ENCODE data around the gene CLBA1.
A peak's percentile ranks its signal among the peaks of the same experiment; 100 is the strongest.
"Not testable (repeated sequence)": the region's sequence is repeated elsewhere in the genome, so short reads cannot be mapped to it uniquely, and the experiment has no call there.

Gene CLBA1

DNA sequence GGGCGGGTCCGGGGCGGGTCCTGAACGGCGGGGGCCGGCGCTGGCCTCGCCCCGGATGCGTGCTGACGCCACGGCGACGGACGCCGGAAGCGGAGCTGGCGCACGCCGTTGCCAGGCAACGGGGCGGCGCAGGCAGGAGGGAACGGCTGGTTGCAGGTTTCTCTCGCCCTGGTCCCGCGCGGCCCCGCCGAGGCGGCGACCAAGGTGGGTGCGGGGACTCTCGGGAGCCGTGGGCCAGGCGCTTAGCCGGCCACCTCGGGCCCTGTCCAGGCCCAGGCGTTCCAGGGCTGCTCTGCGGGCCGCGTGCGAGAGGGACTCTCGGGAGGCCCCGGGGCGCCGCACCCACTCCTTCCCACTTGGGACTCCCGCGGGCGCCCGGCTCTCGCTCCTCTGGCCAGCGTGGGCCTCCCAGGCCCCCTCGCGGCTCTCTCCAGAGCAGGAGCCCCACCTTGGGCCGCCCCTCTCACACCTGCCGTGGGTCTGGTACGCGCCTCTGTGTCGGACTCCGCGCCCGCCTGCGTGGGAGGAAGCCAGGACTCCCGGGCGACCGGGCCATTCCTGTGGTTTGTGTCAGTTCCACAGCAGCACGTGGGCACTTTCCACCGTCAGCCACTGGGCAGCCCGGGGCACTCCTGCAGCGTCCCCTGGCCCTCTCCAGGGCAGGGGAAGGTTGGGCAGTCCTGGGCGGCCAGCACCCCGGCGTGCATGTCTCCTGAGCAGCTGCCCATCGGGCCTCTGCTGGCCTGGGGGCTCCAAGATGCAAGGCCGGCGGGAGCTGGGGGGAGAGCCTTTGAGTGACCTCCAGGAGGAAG is at the start of gene CLBA1:
Gene CLBA1, plus strand, starts transcription at position 114 of the 812 bp plus-strand sequence. Its CDS starts 644 bp downstream, at position 758.
- peak; percentile 91 for DNase-seq (ENCODE audit: low spot score)

DNA sequence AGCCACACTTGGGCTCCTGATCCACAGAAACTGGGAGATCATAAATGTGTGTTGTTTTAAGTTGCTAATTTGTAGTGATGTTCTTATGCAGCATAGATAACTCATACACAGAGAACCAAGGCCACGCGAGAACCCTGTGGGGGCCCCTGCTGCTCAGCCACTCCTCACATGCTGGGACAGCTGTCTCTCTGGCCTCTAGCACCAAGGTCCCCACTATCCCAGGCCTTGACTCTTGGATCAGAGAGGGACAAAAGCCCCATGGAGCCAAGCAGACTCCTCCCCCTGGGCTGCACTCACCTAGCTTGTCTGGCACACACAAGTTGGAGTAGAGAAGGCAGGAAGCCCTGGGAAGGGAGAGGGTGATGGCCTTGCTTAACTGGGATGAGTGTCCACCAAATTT is 49.6 kb upstream of the CLBA1 start:
- DNase-seq (ENCODE audit: low spot score) = no peak

DNA sequence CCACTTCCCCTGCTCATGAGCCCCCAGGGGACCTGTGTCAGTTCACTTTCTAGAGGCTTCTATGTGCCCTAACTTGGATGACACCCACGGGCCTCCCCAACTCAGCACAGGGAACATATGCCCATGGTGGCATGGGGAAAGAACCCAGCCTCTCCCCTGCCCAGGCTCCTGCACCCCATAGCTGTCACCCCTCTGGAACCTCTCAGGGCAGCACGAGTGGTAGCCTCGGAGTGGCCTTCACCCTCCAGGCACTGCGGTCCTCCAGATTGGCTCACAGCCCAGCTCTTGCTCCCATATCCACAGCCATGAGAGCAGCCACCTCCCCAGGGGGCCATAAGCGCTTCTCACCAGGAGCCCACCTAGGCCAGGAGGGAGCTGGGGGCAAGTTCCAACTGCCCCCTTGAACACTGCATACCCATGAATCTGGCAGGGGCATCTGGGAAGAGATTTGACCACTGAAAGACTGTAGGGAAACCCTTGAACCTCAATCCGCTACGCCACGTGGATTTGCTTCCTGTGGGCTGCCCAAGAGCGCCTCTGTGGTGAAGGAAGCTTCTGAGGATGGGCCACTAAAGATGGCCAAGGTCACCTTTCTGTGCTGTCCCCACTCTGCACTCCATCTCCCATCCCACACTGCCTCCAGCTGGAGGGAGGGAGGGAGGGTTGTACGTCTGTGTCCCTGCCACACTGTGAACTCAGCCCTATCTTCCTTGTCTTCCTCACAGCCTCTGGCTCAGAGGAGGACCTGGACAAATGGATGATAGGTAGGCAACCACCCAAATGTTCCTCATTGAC is 49.0 kb upstream of the CLBA1 start:
- DNase-seq (ENCODE audit: low spot score) = no peak

DNA sequence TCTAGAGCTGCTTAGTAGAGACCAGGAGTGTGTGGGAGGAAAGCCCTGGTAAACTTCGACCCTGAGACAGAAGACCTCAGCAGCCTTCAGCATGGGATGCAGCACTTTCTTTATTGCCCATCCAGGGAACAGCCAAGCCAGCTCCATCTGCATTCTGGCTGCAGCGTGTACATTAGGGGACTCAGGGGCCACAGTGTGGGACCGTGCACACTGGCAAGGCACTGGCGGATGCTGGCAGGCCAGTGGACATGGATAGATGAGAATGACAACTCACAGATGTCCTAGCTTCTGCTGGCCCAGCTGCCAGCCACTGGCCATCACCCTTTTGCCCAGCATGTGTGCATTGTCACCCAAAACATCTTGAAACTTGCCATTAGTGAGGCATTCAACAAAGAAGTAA is 48.4 kb upstream of the CLBA1 start:
- DNase-seq (ENCODE audit: low spot score) = no peak

DNA sequence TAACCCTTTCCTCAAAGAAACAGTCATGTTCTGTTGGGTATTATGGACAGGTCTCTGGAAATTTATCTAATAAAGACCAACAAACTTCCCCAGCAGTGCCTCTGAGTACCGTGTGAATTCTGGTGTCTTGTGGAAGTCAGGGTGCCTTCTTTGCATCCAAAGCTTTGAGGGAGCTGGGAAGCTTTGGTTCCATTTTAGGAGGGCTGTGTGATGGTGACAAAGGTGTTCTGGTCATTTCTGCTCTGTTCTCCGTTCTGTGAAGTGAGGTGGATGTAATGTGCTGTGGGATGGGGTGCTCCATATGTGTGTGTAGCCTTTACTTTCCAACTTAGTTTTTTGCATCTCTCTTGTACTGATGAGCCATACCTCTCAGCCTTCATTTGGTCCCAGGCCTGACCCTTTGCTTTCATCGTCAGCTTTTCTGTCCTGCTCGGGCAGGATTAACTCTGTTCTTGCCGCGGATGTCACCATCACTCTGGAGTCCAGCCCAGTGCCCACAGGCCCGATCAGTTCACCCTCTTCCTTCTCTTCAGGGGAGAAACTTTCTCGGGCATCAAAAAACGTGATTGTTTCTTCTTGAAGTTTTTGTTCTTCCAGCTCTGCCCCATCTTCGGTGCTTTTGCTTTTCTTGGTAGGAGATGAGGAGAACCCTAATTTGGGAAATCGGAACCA is 47.8 kb upstream of the CLBA1 start:
- DNase-seq (ENCODE audit: low spot score) = no peak

DNA sequence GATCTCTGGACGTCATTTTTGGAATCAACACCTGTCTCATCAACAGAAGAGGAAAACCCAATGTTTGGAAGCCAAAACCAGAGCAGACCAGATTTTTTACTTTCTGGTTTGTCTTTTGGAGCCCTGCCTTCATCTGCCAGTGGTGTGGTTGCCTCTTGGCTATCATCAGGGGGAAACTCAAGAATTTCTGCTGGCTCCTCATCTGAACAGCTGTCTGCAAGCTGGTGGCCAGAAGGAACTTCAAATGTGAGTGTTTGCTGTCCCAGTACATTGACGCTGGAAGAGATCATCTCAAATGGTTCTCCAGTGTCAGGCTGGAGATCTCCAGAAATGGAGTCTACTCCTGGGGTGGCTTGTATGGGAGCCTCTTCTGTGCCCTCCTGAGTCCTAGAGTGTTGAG is 47.2 kb upstream of the CLBA1 start:
- no peak for DNase-seq (ENCODE audit: low spot score)

DNA sequence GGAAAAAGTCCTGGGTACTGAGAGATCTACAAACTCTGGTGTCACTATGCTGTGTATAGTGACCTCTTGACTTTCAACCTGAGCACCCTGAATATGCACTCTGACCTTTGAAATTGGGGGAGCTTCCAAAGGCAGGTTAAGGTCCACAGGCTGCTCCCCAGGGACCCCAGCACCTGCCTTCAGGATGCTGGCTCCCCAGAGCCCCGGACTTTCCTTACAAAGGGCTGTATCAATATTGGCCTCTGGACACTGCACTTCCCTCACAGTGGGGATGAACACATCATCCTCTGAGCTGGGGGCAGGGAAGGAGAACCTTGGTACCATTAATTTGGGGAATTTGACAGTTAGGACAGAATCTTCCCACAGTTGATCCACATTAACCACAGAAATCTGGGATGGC is 46.6 kb upstream of the CLBA1 start:
- no peak for DNase-seq (ENCODE audit: low spot score)

DNA sequence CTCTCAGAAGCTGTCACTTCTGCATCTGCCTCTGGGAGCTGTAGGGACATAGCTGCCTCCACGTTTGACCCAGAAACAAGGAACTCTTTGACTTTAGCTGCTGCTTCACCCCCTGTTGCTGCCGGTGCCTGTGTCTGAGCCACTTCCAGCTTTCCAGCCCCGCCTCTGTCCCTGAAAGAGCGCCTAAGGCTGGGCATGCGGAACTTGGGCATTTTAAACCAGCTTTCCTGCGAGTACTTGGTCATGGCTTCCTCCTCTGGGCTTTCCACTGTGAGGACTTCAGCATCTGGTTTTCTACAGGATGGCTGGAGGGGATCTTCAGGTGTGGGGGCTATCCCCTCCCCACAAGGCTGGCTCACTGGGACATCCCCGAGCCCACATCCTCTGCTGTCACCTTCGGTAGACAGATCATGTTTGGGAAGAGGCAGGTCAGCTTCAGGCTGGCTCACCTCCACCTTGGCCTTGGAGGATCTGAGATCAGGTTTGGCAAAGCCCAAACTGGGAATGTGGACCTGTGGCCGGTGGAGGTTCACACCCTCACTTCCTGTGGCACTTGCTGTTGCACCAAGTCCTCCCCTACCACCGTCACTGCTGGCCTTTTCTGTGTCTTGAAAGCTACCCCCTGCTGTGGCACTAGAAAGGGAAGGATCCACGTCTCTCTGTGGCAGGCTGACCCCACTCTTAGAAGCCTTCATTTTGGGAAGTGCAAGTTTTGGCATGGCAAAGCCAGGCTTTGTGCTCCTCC is 45.8 kb upstream of the CLBA1 start:
- no peak for DNase-seq (ENCODE audit: low spot score)

DNA sequence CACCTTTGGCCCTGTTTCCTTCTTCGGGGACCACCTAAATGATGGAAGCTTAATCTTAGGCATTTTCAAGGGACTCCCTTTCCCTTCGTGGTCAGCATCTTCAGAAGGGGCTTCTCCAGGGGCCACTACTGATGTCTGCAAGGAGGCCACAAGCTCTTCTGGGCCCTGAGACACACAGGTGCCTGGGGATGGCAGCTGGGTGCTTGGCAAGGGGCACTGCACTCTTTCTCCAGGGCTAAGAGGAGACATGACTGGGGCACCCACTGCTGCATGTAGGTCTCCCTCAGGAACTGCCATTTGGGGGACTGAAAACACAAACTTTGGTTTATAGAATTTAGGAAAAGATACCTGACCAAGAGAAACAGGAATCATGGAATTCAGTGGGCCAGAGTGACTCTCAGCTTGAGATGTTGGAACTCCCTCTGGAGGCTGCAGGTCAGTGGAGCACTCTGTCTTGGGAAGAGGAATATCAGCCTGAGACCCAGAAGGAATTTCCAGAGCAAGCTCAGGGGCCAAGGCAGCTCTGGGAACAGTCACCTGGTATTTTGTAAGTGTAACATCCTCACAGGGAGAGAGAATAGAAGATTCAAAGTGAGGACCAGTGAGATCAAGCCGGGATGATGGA is 45.0 kb upstream of the CLBA1 start:
- DNase-seq (ENCODE audit: low spot score) = no peak

DNA sequence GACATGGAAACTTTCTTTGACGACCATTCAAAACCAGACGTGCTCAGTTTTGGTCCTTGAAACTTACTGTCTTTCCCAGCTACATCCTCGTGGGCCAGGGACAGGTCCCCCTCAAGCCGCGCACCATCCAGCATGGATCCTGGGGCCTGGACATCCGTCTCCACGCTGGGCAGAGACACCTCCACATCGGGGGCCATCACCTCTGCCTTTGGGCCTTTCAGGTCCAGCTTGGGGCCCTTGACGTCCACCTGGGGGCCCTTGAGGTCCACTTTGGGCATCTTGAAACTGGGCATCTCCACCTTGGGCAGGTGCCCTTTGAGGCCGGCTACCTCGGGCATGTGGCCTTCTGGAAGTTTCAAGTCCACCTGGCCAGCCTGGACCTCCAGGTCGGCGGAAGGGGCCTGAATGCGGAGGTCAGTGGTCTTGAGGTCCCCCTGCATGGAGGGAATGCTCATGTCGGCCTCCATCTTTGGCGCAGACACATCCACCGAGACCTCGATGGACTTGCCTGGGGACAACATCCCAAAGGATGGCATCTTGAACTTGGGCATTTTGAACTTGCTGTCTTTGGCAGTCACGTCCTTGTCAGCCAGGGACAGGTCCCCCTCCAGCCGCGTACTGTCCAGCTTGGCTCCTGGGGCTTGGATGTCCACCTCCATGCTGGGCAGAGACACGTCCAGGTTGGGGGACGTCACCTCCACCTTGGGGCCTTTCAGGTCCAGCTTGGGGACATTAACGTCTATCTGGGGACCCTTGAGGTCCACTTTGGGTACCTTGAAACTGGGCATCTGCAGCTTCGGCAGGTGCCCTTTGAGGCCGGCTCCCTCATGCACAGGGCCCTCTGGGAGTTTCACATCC is 43.9 kb upstream of the CLBA1 start:
- DNase-seq (ENCODE audit: low spot score) = no peak

DNA sequence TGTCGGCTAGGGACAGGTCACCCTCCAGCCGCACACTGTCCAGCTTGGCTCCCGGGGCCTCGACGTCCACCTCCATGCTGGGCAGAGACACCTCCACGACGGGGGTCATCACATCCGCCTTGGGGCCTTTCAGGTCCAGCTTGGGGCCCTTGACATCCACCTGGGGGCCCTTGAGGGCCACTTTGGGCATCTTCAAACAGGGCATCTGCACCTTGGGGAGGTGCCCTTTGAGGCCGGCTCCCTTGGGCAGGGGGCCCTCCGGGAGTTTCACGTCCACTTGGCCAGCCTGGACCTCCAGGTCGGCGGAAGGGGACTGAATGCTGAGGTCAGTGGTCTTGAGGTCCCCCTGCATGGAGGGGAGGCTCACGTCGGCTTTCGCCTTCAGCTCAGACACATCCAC is 43.0 kb upstream of the CLBA1 start:
- no peak for DNase-seq (ENCODE audit: low spot score)

DNA sequence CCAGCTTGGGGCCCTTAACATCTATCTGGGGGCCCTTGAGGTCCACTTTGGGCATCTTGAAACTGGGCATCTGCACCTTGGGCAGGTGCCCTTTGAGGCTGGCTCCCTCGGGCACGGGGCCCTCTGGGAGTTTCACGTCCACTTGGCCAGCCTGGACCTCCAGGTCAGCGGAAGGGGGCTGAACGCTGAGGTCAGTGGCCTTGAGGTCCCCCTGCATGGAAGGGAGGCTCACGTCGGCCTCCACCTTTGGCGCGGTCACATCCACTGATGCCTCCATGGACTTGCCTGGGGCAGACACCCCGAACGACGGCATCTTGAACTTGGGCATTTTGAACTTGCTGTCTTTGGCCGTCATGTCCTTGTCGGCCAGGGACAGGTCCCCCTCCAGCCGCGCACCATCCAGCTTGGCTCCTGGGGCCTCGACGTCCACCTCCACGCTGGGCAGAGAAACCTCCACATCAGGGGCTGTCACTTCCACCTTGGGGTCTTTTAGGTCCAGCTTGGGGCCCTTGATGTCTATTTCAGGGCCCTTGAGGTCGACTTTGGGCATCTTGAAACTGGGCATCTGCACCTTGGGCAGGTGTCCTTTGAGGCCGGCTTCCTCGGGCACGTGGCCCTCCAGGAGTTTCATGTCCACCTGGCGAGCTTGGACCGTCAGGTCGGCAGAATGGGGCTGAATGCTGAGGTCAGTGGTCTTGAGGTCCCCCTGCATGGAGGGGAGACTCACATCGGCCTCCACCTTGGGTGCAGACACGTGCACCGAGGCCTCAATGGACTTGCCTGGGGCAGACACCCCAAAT is 42.2 kb upstream of the CLBA1 start:
- DNase-seq (ENCODE audit: low spot score) = not testable (repeated sequence)

DNA sequence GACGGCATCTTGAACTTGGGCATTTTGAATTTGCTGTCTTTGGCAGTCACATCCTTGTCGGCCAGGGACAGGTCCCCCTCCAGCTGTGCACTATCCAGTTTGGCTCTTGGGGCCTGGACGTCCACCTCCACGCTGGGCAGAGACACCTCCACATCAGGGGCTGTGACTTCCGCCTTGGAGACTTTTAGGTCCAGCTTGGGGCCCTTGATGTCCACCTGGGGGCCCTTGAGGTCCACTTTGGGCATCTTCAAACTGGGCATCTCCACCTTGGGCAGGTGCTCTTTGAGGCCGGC is 41.6 kb upstream of the CLBA1 start:
- DNase-seq (ENCODE audit: low spot score) = not testable (repeated sequence)

DNA sequence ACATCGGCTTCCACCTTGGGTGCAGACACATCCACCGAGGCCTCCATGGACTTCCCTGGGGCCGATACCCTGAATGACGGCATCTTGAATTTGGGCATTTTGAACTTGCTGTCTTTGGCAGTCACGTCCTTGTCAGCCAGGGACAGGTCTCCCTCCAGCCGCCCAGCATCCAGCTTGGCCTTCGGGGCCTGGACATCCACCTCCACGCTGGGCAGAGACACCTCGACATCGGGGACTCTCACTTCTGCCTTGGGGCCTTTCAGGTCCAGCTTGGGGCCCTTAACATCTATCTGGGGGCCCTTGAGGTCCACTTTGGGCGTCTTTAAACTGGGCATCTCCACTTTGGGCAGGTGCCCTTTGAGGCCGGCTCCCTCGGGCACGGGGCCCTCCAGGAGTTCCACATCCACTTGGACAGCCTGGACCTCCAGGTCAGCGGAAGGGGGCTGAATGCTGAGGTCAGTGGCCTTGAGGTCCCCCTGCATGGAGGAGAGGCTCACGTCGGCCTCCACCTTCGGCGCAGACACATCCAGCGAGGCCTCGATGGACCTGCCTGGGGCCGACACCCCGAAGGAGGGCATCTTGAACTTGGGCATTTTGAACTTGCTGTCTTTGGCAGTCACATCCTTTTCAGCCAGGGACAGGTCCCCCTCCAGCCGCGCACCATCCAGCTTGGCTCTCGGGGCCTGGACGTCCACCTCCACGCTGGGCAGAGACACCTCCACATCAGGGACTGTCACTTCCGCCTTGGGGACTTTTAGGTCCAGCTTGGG is 41.0 kb upstream of the CLBA1 start:
- DNase-seq (ENCODE audit: low spot score) = not testable (repeated sequence)

DNA sequence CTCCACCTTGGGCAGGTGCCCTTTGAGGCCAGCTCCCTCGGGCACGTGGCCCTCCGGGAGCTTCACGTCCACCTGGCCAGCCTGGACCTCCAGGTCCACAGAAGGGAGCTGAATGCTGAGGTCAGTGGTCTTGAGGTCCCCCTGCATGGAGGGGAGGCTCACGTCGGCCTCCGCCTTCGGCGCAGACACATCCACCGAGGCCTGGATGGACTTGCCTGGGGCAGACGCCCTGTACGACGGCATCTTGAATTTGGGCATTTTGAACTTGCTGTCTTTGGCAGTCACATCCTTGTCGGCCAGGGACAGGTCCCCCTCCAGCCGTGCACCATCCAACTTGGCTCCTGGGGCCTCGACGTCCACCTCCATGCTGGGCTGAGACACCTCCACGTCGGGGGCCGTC is 40.3 kb upstream of the CLBA1 start:
- not testable (repeated sequence) for DNase-seq (ENCODE audit: low spot score)

DNA sequence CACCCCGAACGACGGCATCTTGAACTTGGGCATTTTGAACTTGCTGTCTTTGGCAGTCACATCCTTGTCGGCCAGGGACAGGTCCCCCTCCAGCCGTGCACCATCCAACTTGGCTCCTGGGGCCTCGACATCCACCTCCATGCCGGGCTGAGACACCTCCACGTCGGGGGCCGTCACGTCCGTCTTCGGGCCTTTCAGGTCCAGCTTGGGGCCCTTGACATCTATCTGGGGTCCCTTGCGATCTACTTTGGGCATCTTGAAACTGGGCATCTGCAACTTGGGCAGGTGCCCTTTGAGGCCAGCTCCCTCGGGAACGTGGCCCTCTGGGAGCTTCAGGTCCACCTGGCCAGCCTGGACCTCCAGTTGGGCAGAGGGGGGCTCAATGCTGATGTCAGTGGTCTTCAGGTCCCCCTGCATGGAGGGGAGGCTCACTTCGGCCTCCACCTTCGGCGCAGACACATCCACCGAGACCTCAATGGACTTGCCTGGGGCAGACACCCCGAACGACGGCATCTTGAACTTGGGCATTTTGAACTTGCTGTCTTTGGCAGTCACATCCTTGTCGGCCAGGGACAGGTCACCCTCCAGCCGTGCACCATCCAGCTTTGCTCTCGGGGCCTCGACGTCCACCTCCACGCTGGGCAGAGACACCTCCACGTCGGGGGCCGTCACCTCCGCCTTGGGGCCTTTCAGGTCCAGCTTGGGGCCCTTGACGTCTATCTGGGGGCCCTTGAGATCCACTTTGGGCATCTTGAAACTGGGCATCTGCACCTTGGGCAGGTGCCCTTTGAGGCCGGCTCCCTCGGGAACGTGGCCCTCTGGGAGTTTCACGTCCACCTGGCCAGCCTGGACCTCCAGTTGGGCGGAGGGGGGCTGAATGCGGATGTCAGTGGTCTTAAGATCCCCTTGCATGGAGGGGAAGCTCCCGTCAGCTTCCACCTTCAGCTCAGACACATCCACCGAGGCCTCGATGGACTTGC is 39.3 kb upstream of the CLBA1 start:
- not testable (repeated sequence) for DNase-seq (ENCODE audit: low spot score)

DNA sequence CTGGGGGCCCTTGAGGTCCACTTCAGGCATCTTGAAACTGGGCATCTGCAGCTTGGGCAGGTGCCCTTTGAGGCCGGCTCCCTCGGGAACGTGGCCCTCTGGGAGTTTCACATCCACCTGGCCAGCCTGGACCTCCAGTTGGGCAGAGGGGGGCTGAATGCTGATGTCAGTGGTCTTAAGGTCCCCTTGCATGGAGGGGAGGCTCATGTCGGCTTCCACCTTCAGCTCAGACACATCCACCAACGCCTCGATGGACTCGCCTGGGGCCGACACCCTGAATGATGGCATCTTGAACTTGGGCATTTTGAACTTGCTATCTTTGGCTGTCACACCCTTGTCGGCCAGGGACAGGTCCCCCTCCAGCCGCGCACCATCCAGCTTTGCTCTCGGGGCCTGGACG is 38.4 kb upstream of the CLBA1 start:
- not testable (repeated sequence) for DNase-seq (ENCODE audit: low spot score)

Measured in LoVo (cell line).